IgD-negative memory B cell (primary cell): ENCODE measurements around the gene MAF. TPM values are rescaled to one million over a fixed set of nuclear protein-coding genes. Genes with fewer than 3 reads are reported as not detected.
A peak's percentile ranks its signal among the peaks of the same experiment; 100 is the strongest.

Source experiments
- H3K27ac Mint-ChIP-seq, 3 donors: one replicate each; pipeline ENCODE4 v1.8.0; 2020 to 2022; ENCODE audit warnings: mild to moderate bottlenecking in 3 of 3, mixed read lengths in 3 of 3, moderate library complexity in 1 of 3
- H3K27me3 Mint-ChIP-seq: one replicate; pipeline ENCODE4 v1.8.0; 2021; ENCODE audit warnings: mixed read lengths
- H3K36me3 Mint-ChIP-seq: one replicate; pipeline ENCODE4 v1.8.0; 2020; ENCODE audit warnings: mild to moderate bottlenecking, mixed read lengths
- H3K4me1 Mint-ChIP-seq, 3 donors: one replicate each; pipeline ENCODE4 v1.8.0; 2020 to 2022; ENCODE audit warnings: mixed read lengths in 3 of 3, mild to moderate bottlenecking in 1 of 3
- H3K4me3 Mint-ChIP-seq, 4 donors: one replicate each; pipeline ENCODE4 v1.8.0; 2020 to 2022; ENCODE audit warnings: mild to moderate bottlenecking in 4 of 4, mixed read lengths in 4 of 4, moderate library complexity in 3 of 4
- H3K9me3 Mint-ChIP-seq, 3 donors: one replicate each; pipeline ENCODE4 v1.8.0; 2020 to 2021; ENCODE audit warnings: mixed read lengths in 3 of 3, mild to moderate bottlenecking in 1 of 3
- polyA plus RNA-seq: library from polyadenylated mRNA; unstranded; fragments of 300-500 nt; fragmentation: Illumina TruSeq; gene quantifications from one replicate; pipeline ENCODE4 v1.2.3, GENCODE V29; 2021

The MAF gene
- polyA plus RNA-seq, 1 donor from 2014 or later: not detected

GRCh38 chr16:79601931-79602627, 1.5 kb upstream of the MAF start:
- Mint-ChIP-seq H3K4me1 (peaks cover 19 to 31% (median 22%) of the 10 kb centered on the region in 3 donors), H3K4me3 (peak overlapping the region; percentile 89 to 95 (median 90)), H3K9me3 (no peaks in the 10 kb centered on the region), H3K27ac (peak overlapping the region; percentile 23 to 76 (median 68)), H3K36me3 (peaks cover 1% of the 10 kb centered on the region), H3K27me3 (peaks cover 38% of the 10 kb centered on the region)

- no peaks in the 10 kb centered on the region for H3K9me3 Mint-ChIP-seq
- H3K27me3 Mint-ChIP-seq: peaks cover 38% of the 10 kb centered on the region
- H3K27ac Mint-ChIP-seq: peak overlapping the region; percentile 23 to 94 (median 83)
These were observed 774 bp upstream of the MAF start for GRCh38 chr16:79601092-79601930.

GRCh38 chr16:79599837-79600637, 500 bp downstream of the MAF start:
- Mint-ChIP-seq H3K27me3 (peaks cover 28% of the 10 kb centered on the region), H3K9me3 (no peaks in the 10 kb centered on the region), H3K27ac (peak overlapping the region; percentile 73 to 94 (median 83)), H3K36me3 (peaks cover 1% of the 10 kb centered on the region), H3K4me1 (peaks cover 15 to 26% (median 15%) of the 10 kb centered on the region in 3 donors), H3K4me3 (peak overlapping the region; percentile 89 to 97 (median 92))

More at GRCh38 chr16:79601092-79601930, 774 bp upstream of the MAF start:
- H3K4me3 Mint-ChIP-seq: peak overlapping the region; percentile 89 to 95 (median 90)
- peaks cover 19 to 31% (median 22%) of the 10 kb centered on the region in 3 donors for H3K4me1 Mint-ChIP-seq
- peaks cover 1% of the 10 kb centered on the region for H3K36me3 Mint-ChIP-seq

GRCh38 chr16:79599256-79599836, 1.2 kb downstream of the MAF start:
- H3K4me3 Mint-ChIP-seq: peak overlapping the region in 3 of 4 donors; percentile 74 to 95 (median 86)
- peak overlapping the region in 2 of 3 donors; percentile 84 to 93 for H3K27ac Mint-ChIP-seq
- no peaks in the 10 kb centered on the region for H3K9me3 Mint-ChIP-seq
- H3K27me3 Mint-ChIP-seq: peaks cover 28% of the 10 kb centered on the region
- H3K36me3 Mint-ChIP-seq: peaks cover 1% of the 10 kb centered on the region
- peaks cover 15 to 26% (median 15%) of the 10 kb centered on the region in 3 donors for H3K4me1 Mint-ChIP-seq

GRCh38 chr16:79598348-79599181, 2.0 kb downstream of the MAF start:
- H3K4me3 Mint-ChIP-seq: peak overlapping the region; percentile 68 to 85 (median 76)
- H3K9me3 Mint-ChIP-seq: no peaks in the 10 kb centered on the region
- peaks cover 15 to 26% (median 15%) of the 10 kb centered on the region in 3 donors for H3K4me1 Mint-ChIP-seq
- peaks cover 26% of the 10 kb centered on the region for H3K27me3 Mint-ChIP-seq
- H3K36me3 Mint-ChIP-seq: peaks cover 1% of the 10 kb centered on the region
- H3K27ac Mint-ChIP-seq: peak overlapping the region in 1 of 3 donors; percentile 93

GRCh38 chr16:79598063-79598347, 2.5 kb downstream of the MAF start:
- Mint-ChIP-seq H3K9me3 (no peaks in the 10 kb centered on the region), H3K4me3 (peak overlapping the region; percentile 31 to 85 (median 60)), H3K27me3 (peaks cover 30% of the 10 kb centered on the region), H3K4me1 (peaks cover 15 to 26% (median 15%) of the 10 kb centered on the region in 3 donors), H3K27ac (no peak overlapping the region), H3K36me3 (peaks cover 1% of the 10 kb centered on the region)

- Mint-ChIP-seq H3K36me3 (peaks cover 1% of the 10 kb centered on the region), H3K27ac (no peak overlapping the region), H3K27me3 (peaks cover 29% of the 10 kb centered on the region), H3K9me3 (no peaks in the 10 kb centered on the region), H3K4me1 (peaks cover 15 to 21% (median 15%) of the 10 kb centered on the region in 3 donors), H3K4me3 (peak overlapping the region in 3 of 4 donors; percentile 6 to 70 (median 50))
These were observed 3.1 kb downstream of the MAF start for GRCh38 chr16:79597277-79598062.

GRCh38 chr16:79595931-79596450, 4.5 kb downstream of the MAF start:
- H3K27ac Mint-ChIP-seq: no peak overlapping the region
- H3K9me3 Mint-ChIP-seq: no peaks in the 10 kb centered on the region
- H3K4me1 Mint-ChIP-seq: peaks cover 5 to 16% (median 11%) of the 10 kb centered on the region in 3 donors
- no peak overlapping the region for H3K4me3 Mint-ChIP-seq
- peaks cover 24% of the 10 kb centered on the region for H3K27me3 Mint-ChIP-seq
- peaks cover 3% of the 10 kb centered on the region for H3K36me3 Mint-ChIP-seq

GRCh38 chr16:79595231-79595641, 5.3 kb downstream of the MAF start:
- H3K4me1 Mint-ChIP-seq: peaks cover 0 to 8% (median 5%) of the 10 kb centered on the region in 3 donors
- H3K27ac Mint-ChIP-seq: peak overlapping the region in 1 of 3 donors; percentile 0
- no peak overlapping the region for H3K4me3 Mint-ChIP-seq
- H3K36me3 Mint-ChIP-seq: peaks cover 2% of the 10 kb centered on the region
- peaks cover 0 to 1% (median 0%) of the 10 kb centered on the region in 3 donors for H3K9me3 Mint-ChIP-seq
- H3K27me3 Mint-ChIP-seq: peaks cover 24% of the 10 kb centered on the region

- no peak overlapping the region for H3K27ac Mint-ChIP-seq
- peaks cover 26% of the 10 kb centered on the region for H3K27me3 Mint-ChIP-seq
- H3K4me3 Mint-ChIP-seq: no peak overlapping the region
- H3K9me3 Mint-ChIP-seq: peaks cover 0 to 1% (median 0%) of the 10 kb centered on the region in 3 donors
- peaks cover 0 to 8% (median 4%) of the 10 kb centered on the region in 3 donors for H3K4me1 Mint-ChIP-seq
- peaks cover 3% of the 10 kb centered on the region for H3K36me3 Mint-ChIP-seq
These were observed 6.8 kb downstream of the MAF start for GRCh38 chr16:79593754-79594153.

GRCh38 chr16:79593074-79593531, 7.4 kb downstream of the MAF start:
- Mint-ChIP-seq H3K36me3 (peaks cover 3% of the 10 kb centered on the region), H3K27ac (peak overlapping the region in 1 of 3 donors; percentile 26), H3K4me3 (no peak overlapping the region), H3K27me3 (peaks cover 25% of the 10 kb centered on the region), H3K4me1 (peaks cover 0 to 8% (median 3%) of the 10 kb centered on the region in 3 donors), H3K9me3 (peaks cover 0 to 1% (median 0%) of the 10 kb centered on the region in 3 donors)

GRCh38 chr16:79592186-79592585, 8.4 kb downstream of the MAF start:
- H3K4me3 Mint-ChIP-seq: peak overlapping the region in 1 of 4 donors; percentile 41
- peaks cover 0 to 1% (median 0%) of the 10 kb centered on the region in 3 donors for H3K9me3 Mint-ChIP-seq
- peaks cover 25% of the 10 kb centered on the region for H3K27me3 Mint-ChIP-seq
- peaks cover 0 to 1% (median 0%) of the 10 kb centered on the region in 3 donors for H3K4me1 Mint-ChIP-seq
- H3K27ac Mint-ChIP-seq: peak overlapping the region in 1 of 3 donors; percentile 26
- H3K36me3 Mint-ChIP-seq: peaks cover 3% of the 10 kb centered on the region
